Vagina (tissue), 2 donors: ENCODE measurements around the gene ATP11A. TPM values are rescaled to one million over a fixed set of nuclear protein-coding genes. Genes with fewer than 3 reads are reported as not detected.

ENCODE experiments used
- DNase-seq, 2 donors: peaks; one replicate each; pipeline ENCODE4 v3.0.0-alpha.2; 2017; ENCODE audit errors: extremely low spot score in 2 of 2
- H3K27ac ChIP-seq: fragments of 200-600 bp; sonication (generic); one replicate; pipeline ENCODE4 v1.5.1; 2019
- H3K27me3 ChIP-seq: fragments of 200-600 bp; sonication (generic); one replicate; pipeline ENCODE4 v1.5.1; 2019
- H3K36me3 ChIP-seq, 2 donors: fragments of 200-600 bp; sonication (generic); one replicate each; pipeline ENCODE4 v1.5.1; 2017 to 2019
- H3K4me1 ChIP-seq: fragments of 200-600 bp; sonication (generic); one replicate; pipeline ENCODE4 v1.5.1; 2019
- H3K4me3 ChIP-seq, 2 donors: fragments of 200-600 bp; sonication (generic); 1 replicate in 1 of 2; 2 replicates in 1 of 2; pipeline ENCODE4 v1.5.1; 2016 to 2019
- H3K9me3 ChIP-seq: fragments of 200-600 bp; sonication (generic); one replicate; pipeline ENCODE4 v1.5.1; 2019
- POLR2A ChIP-seq, 2 donors: fragments of 450-650 bp; IDR thresholded peaks; one replicate each; pipeline ENCODE4 v1.6.1; 2017; ENCODE audit warnings: antibody characterized with exemption in 2 of 2, mild to moderate bottlenecking in 2 of 2, moderate library complexity in 2 of 2
- POLR2AphosphoS5 ChIP-seq, 2 donors: sonication (generic); formaldehyde crosslinking; IDR thresholded peaks; one replicate each; pipeline ENCODE4 v1.9.0; 2017; ENCODE audit warnings: antibody characterized with exemption in 2 of 2, mild to moderate bottlenecking in 2 of 2, low read depth in 1 of 2; ENCODE audit not compliant: insufficient read depth in 1 of 2
- intact Hi-C: fragments of 100-400 bp; cut with DNase I; formaldehyde crosslinking; loops from one replicate; pipeline ENCODE4 v1.15.1; 2023
- total RNA-seq: library from RNA; depleted of rRNA; stranded (reverse); fragments of >200 nt; gene quantifications from one replicate; pipeline ENCODE4 v1.2.3, GENCODE V29; 2016
- TF ChIP-seq, protein P1 (sequence below), 3 experiments: fragments of 450-650 bp in 2 of 3; fragments of 200-600 bp in 1 of 3; sonication (generic) in 1 of 3; IDR thresholded peaks; one replicate each; pipeline ENCODE4 v1.5.1; 2017 to 2019; ENCODE audit warnings: antibody characterized with exemption in 3 of 3, mild to moderate bottlenecking in 2 of 3, moderate library complexity in 2 of 3

ATP11A gene
- total RNA-seq, 1 donor from 2014 or later = 33.4 TPM

DNA sequence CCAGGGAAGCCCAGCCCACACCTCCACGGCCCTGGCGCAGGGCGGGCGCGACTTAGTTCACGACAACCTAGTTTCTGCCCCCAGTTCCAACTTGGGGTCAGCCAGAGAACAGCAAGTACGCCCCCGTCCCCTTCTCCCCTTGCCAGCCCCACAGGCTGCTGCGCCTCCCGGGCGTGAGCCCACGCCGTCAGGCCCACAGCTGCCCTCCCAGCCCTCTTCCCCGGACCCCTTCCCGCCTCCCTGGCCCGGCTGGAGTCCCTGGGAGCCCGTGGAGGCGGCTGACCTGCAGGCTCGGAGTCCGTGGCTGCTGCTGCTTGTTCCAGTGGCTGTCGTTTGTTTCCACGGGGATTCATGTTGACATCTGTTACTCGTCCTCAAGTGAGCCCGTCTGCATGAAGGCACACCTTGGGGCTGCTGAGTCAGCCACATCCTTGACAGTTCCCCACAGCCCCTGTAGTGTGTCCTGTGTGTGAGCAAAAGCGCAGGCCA is 86.0 kb downstream of the ATP11A start:
- intact Hi-C loops = no loop called here
- Histone ChIP-seq H3K4me3 (no peak overlapping the region), H3K9me3 (no peaks in the 10 kb centered on the region), H3K27me3 (no peaks in the 10 kb centered on the region), H3K27ac (no peak overlapping the region), H3K36me3 (no peaks in the 10 kb centered on the region), H3K4me1 (no peaks in the 10 kb centered on the region)
- TF ChIP-seq POLR2A (IDR thresholded peaks at IDR 0.05) = no peak
- no peak for DNase-seq

DNA sequence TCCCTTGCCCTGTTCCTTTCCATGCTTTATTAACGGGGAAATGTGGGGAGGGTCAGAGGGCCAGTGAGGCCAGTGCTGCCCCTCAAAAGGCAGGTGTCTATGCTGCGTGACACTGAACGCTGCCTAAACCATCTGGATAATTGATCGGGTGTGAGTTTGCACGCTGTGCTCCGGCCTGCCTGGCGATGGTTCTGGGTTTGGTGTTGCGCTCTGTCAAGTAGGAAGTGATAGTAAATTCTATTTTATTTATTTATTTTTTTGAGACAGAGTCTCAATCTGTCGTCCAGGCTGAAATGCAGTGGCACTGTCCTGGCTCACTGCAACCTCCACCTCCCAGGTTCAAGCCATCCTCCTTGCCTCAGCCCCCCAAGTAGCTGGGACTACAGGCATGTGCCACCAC is 86.5 kb downstream of the ATP11A start:
- no peak overlapping the region for H3K27ac ChIP-seq
- intact Hi-C loops = no loop called here
- no peaks in the 10 kb centered on the region for H3K27me3 ChIP-seq
- no peaks in the 10 kb centered on the region for H3K9me3 ChIP-seq
- no peak overlapping the region for H3K4me3 ChIP-seq
- no peaks in the 10 kb centered on the region for H3K36me3 ChIP-seq
- DNase-seq = no peak
- no peak for TF ChIP-seq POLR2A (IDR thresholded peaks at IDR 0.05)
- TF ChIP-seq POLR2AphosphoS5 (IDR thresholded peaks at IDR 0.05; ENCODE audit: insufficient read depth in 1 of 2, low read depth in 1 of 2) = no peak
- TF ChIP-seq, protein P1, sequence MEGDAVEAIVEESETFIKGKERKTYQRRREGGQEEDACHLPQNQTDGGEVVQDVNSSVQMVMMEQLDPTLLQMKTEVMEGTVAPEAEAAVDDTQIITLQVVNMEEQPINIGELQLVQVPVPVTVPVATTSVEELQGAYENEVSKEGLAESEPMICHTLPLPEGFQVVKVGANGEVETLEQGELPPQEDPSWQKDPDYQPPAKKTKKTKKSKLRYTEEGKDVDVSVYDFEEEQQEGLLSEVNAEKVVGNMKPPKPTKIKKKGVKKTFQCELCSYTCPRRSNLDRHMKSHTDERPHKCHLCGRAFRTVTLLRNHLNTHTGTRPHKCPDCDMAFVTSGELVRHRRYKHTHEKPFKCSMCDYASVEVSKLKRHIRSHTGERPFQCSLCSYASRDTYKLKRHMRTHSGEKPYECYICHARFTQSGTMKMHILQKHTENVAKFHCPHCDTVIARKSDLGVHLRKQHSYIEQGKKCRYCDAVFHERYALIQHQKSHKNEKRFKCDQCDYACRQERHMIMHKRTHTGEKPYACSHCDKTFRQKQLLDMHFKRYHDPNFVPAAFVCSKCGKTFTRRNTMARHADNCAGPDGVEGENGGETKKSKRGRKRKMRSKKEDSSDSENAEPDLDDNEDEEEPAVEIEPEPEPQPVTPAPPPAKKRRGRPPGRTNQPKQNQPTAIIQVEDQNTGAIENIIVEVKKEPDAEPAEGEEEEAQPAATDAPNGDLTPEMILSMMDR (IDR thresholded peaks at IDR 0.05) = no peak
- peaks cover 3% of the 10 kb centered on the region for H3K4me1 ChIP-seq

DNA sequence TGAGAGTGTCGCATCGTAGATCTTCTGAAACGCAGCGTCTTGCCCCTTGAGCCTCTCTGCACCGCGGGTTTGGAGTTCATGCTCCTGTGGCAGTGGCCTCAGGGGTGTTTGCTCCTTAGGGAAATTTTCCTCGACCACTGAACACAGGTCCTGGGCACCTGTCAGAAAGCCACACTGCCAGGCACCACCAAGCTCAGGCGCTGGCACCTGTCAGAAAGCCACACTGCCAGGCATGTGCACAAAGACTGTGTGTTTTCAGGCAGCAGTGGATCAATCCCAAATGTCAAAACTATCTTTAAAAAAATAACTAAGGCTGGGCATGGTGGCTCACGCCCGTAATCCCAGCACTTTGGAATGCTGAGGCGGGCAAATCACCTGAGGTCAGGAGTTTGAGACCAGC is 87.1 kb downstream of the ATP11A start:
- no peak for TF ChIP-seq POLR2AphosphoS5 (IDR thresholded peaks at IDR 0.05; ENCODE audit: insufficient read depth in 1 of 2, low read depth in 1 of 2)
- TF ChIP-seq, protein P1 (IDR thresholded peaks at IDR 0.05) = no peak
- TF ChIP-seq POLR2A (IDR thresholded peaks at IDR 0.05) = no peak
- DNase-seq = no peak
- Histone ChIP-seq H3K36me3 (no peaks in the 10 kb centered on the region), H3K4me1 (peaks cover 10% of the 10 kb centered on the region), H3K27ac (no peak overlapping the region), H3K9me3 (no peaks in the 10 kb centered on the region), H3K27me3 (no peaks in the 10 kb centered on the region), H3K4me3 (no peak overlapping the region)
- intact Hi-C loops = no loop called here

DNA sequence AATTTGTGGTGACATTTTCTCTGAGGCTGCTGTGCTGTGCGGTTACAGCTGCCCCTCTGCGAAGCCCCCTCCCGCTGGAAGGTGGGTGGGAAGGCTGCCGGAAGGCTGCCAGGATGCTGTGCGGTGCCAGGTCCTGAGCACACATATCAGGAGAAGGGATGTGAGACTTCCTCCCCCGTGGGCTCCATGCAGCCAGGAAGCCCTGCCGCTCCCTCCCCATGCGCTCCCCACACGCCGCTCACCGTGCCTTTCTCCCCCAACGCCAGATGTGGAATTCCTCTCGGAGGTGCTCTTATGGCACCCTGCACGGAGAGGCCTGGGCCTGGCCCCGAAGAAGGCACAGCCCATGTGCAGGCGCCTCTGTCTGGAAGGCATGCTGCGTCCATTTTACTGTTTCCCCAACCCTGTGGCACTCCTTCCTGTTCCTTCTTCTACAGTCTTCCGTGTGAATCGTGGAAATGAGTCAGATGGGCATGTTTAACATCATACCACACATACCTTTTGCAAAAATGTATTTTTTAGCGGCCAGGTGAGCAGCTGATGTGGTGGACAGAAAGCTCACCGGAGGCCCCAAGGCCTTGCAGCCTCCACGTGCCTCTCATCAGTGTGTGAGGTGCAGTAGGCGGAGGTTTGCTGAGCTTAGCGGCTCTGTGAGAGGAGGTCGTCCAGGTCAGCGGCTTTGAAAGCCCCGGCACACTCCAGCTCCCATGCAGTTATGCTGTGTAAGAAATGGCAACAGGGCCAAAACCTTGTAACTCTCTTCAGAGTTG is 88.0 kb downstream of the ATP11A start:
- H3K4me1 ChIP-seq = peaks cover 18% of the 10 kb centered on the region
- peak in 1 of 2 donors; percentile 79 for DNase-seq
- H3K27ac ChIP-seq = no peak overlapping the region
- intact Hi-C loops = no loop called here
- no peak overlapping the region for H3K4me3 ChIP-seq
- no peaks in the 10 kb centered on the region for H3K27me3 ChIP-seq
- no peaks in the 10 kb centered on the region for H3K9me3 ChIP-seq
- H3K36me3 ChIP-seq = no peaks in the 10 kb centered on the region
- TF ChIP-seq, protein P1 (IDR thresholded peaks at IDR 0.05) = no peak

DNA sequence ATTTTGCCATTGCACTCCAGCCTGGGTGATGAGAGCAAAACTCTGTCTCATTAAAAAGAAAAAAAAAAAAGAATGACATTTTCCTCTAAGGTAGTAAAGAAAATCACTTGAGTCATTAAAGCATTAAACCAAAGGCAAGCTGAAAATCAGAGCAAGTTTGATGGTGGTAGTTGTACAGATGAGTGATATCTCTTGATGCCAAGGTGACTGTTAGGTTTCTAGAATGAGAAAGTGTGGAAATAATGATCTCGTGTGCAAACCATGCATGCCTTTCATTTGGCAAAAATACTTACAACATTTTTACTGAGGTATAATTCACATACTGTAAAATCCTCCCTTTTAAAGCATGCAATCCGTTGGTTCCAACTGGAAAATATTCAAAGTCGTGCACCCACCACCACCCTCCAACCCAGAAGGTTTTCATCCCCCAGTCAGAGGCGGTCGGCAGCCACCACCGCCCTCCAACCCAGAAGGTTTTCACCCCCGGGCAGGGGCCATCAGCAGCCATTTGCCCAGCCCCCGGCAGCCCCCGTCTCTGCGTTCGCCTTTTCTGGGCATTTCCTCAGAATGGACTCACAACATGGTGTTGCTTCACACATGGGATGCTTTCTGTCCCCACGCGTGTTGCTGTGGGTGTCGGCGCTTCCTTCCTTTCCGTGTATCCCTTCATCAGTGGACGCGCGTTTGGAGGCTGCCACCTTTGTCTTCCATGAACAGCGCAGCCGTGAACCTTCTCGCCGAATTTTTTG is 90.2 kb downstream of the ATP11A start:
- TF ChIP-seq POLR2AphosphoS5 (IDR thresholded peaks at IDR 0.05; ENCODE audit: insufficient read depth in 1 of 2, low read depth in 1 of 2) = no peak
- no peak for TF ChIP-seq POLR2A (IDR thresholded peaks at IDR 0.05)
- TF ChIP-seq, protein P1 (IDR thresholded peaks at IDR 0.05) = no peak
- no peak overlapping the region for H3K27ac ChIP-seq
- H3K4me1 ChIP-seq = peaks cover 31% of the 10 kb centered on the region
- no peaks in the 10 kb centered on the region for H3K36me3 ChIP-seq
- no peaks in the 10 kb centered on the region for H3K9me3 ChIP-seq
- no peaks in the 10 kb centered on the region for H3K27me3 ChIP-seq
- intact Hi-C loops = no loop called here
- peak; percentile 81 for DNase-seq
- H3K4me3 ChIP-seq = no peak overlapping the region
